GM10248 (cell line): ENCODE data around the gene FLOT2.

Source experiments
- CTCF ChIA-PET: fragments of 300-600 bp; sonication (Branson Sonifier 250); formaldehyde crosslinking; extraction: SDS; loops from one replicate; lab custom pipeline; 2021; ENCODE audit warnings: antibody characterized with exemption; lab: Yijun Ruan, JAX
- POLR2A ChIA-PET: fragments of 350-650 bp; sonication (Branson Sonifier 250); formaldehyde crosslinking; extraction: SDS; loops from one replicate; lab custom pipeline; 2020; ENCODE audit warnings: antibody characterized with exemption; lab: Yijun Ruan, JAX
- DNase-seq: peaks from one replicate; pipeline ENCODE4 v3.0.0; 2012; ENCODE audit errors: extremely low spot score
- TF ChIP-seq, protein P1 (sequence below): IDR thresholded peaks from 2 replicates; pipeline ENCODE4 v1.5.1; 2012; ENCODE audit warnings: mild to moderate bottlenecking, low read depth; ENCODE audit errors: extremely low read depth, missing control alignments, control extremely low read depth

The FLOT2 gene

GRCh38 chr17:28862561-28862960 is 35.0 kb downstream of the FLOT2 start:
- ChIA-PET POLR2A (no interaction called here), CTCF (interaction anchor here (0.8 to 1.7 kb wide), 3 partner anchors 13 to 103 kb away, joined by 4 to 5 read pairs (median 4); no protein-coding TSS in a partner anchor)
- no peak for DNase-seq
- TF ChIP-seq, protein P1, sequence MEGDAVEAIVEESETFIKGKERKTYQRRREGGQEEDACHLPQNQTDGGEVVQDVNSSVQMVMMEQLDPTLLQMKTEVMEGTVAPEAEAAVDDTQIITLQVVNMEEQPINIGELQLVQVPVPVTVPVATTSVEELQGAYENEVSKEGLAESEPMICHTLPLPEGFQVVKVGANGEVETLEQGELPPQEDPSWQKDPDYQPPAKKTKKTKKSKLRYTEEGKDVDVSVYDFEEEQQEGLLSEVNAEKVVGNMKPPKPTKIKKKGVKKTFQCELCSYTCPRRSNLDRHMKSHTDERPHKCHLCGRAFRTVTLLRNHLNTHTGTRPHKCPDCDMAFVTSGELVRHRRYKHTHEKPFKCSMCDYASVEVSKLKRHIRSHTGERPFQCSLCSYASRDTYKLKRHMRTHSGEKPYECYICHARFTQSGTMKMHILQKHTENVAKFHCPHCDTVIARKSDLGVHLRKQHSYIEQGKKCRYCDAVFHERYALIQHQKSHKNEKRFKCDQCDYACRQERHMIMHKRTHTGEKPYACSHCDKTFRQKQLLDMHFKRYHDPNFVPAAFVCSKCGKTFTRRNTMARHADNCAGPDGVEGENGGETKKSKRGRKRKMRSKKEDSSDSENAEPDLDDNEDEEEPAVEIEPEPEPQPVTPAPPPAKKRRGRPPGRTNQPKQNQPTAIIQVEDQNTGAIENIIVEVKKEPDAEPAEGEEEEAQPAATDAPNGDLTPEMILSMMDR = no peak

DNA sequence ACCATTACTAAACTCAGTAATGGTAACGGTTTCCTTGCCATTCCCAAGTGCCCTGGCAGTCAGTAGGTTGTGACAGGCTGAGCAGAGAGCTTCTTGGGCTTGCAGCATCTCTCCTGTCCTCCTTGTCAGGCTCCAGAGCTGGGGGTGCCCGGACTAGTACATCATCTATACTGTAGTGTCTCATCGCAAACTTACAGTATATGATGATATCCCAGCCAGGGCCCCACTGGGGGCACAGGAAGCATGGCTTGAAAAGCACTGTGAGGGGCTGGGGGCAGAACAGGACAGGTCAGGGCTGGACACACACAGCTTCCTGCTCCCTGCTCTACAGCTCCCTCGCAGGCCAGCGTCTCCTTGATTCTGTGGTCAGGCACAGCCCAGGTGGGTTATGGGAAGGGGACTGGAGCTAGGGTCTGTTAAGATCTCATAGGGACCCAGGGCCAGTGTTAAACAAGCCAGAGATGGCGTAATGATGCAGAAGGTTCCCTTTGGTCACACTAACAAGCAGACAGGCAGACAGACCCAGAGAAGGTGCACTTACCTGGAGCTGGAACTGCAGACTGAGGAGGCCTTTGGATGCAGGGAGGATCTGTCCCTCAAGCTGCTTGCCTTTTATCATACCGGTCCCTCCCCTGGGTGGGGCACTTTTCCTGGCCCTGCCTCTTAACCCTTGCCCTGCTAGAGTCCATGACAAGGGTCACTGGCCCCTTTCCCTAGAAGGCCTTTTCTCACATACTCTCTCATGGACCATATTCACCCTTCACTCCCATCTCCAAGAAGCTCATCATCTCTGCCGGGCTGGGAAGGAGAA is 35.9 kb downstream of the FLOT2 start:
- TF ChIP-seq, protein P1 = no peak
- no peak for DNase-seq
- CTCF ChIA-PET = interaction anchor here (0.8 to 2.5 kb wide), 6 partner anchors 9 to 104 kb away, joined by 3 to 14 read pairs (median 4); partner anchors contain the start of gene DHRS13
- POLR2A ChIA-PET = interaction anchor here (0.6 to 0.8 kb wide), 2 partner anchors 9 to 33 kb away, joined by 3 read pairs; no protein-coding TSS in a partner anchor

GRCh38 chr17:28860363-28860808 is 37.1 kb downstream of the FLOT2 start:
- no peak for DNase-seq
- POLR2A ChIA-PET = no interaction called here
- TF ChIP-seq, protein P1 = no peak
- CTCF ChIA-PET = interaction anchor here (0.9 to 2.7 kb wide), 4 partner anchors 11 to 110 kb away, joined by 4 to 14 read pairs (median 11); no protein-coding TSS in a partner anchor

GRCh38 chr17:28858801-28859355 is 38.7 kb downstream of the FLOT2 start:
- TF ChIP-seq, protein P1 = no peak
- CTCF ChIA-PET = interaction anchor here (0.9 to 2.7 kb wide), 6 partner anchors 10 to 132 kb away, joined by 3 to 11 read pairs (median 4); no protein-coding TSS in a partner anchor
- DNase-seq = no peak
- POLR2A ChIA-PET = interaction anchor here (1.4 kb wide), 1 partner anchor 12 kb away, joined by 3 read pairs; no protein-coding TSS in a partner anchor

DNA sequence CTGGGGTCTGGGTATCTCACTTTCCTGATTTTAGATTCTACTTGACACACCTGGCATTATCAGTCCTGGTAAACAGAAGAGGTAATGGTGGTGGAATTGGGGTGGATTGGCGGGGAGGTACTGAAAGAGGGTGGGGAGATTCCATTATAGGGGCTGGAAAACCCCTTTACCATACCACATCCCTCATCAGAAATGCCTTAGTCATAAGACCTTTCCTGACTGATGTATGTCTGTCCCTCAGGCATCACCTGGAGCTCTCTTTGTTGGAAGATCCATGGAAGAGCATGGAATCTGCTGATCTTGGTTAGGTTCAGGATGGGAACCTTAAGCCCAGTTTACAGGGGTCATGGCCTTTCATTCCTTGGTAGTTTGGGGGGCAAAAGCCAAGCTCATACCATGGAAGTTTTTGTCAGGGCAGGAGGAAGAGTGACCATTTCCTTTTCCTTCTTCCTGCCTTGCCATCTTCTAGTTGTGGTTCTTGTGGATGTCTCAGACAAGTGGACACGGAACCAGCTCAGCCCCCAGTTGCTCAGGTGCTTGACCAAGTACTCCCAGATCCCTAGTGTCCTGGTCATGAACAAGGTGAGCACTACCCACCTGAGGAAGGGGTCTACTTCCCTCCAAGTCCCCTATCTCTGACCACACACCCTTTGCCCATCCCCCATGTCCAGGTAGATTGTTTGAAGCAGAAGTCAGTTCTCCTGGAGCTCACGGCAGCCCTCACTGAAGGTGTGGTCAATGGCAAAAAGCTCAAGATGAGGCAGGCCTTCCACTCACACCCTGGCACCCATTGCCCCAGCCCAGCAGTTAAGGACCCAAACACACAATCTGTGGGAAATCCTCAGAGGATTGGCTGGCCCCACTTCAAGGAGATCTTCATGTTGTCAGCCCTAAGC is 39.4 kb downstream of the FLOT2 start:
- TF ChIP-seq, protein P1 = no peak
- DNase-seq = no peak
- ChIA-PET POLR2A (interaction anchor here (0.5 to 1.4 kb wide), 2 partner anchors 13 to 131 kb away, joined by 3 read pairs; no protein-coding TSS in a partner anchor), CTCF (interaction anchor here (0.8 to 2.7 kb wide), 6 partner anchors 10 to 131 kb away, joined by 3 to 11 read pairs (median 4); no protein-coding TSS in a partner anchor)
